GM23338 (cell line): ENCODE data around the gene DMBT1. TPM values are rescaled to one million over a fixed set of nuclear protein-coding genes. Genes with fewer than 3 reads are reported as not detected.

ENCODE experiments used
- ATAC-seq: fragments of 200-7000 bp; cut with Tn5 transposase; 3 replicates; pipeline ENCODE4 v1.9.1; 2020
- DNase-seq: peaks from one replicate; pipeline ENCODE4 v3.0.0-alpha.2; 2015; ENCODE audit warnings: low spot score
- H2AFZ ChIP-seq: fragments of 200-600 bp; sonication (generic); 2 replicates; pipeline ENCODE4 v1.8.0; 2016; ENCODE audit warnings: antibody characterized with exemption, mild to moderate bottlenecking, moderate library complexity
- H3F3A ChIP-seq: fragments of 200-600 bp; sonication (generic); replicated peaks from 2 replicates; pipeline ENCODE4 v1.8.0; 2017; ENCODE audit warnings: antibody characterized with exemption, mixed run types, low read depth
- H3K27ac ChIP-seq: fragments of 200-600 bp; sonication (generic); 2 replicates; pipeline ENCODE4 v1.6.1; 2016; ENCODE audit warnings: low read depth
- H3K27me3 ChIP-seq: fragments of 200-600 bp; sonication (generic); 2 replicates; pipeline ENCODE4 v1.8.0; 2016; ENCODE audit warnings: mild to moderate bottlenecking, mixed run types, moderate library complexity; ENCODE audit not compliant: insufficient read depth
- H3K36me3 ChIP-seq: fragments of 200-600 bp; sonication (generic); 2 replicates; pipeline ENCODE4 v1.8.0; 2016; ENCODE audit warnings: mild to moderate bottlenecking; ENCODE audit not compliant: insufficient read depth
- H3K4me1 ChIP-seq: fragments of 200-600 bp; sonication (generic); 2 replicates; pipeline ENCODE4 v1.8.0; 2016; ENCODE audit warnings: mild to moderate bottlenecking, moderate library complexity; ENCODE audit not compliant: insufficient read depth
- H3K4me2 ChIP-seq: fragments of 200-600 bp; sonication (generic); 2 replicates; pipeline ENCODE4 v1.7.1; 2017; ENCODE audit warnings: mixed run types
- H3K4me3 ChIP-seq: fragments of 200-600 bp; sonication (generic); 2 replicates; pipeline ENCODE4 v1.6.1; 2016; ENCODE audit warnings: mixed run types
- H3K79me2 ChIP-seq: fragments of 200-600 bp; sonication (generic); replicated peaks from 2 replicates; pipeline ENCODE4 v1.8.0; 2017; ENCODE audit warnings: mild to moderate bottlenecking; ENCODE audit not compliant: insufficient read depth
- H3K9me2 ChIP-seq: fragments of 200-600 bp; sonication (generic); 2 replicates; pipeline ENCODE4 v1.8.0; 2017; ENCODE audit not compliant: insufficient read depth
- H4K20me1 ChIP-seq: fragments of 200-600 bp; sonication (generic); replicated peaks from 2 replicates; pipeline ENCODE4 v1.8.0; 2017; ENCODE audit warnings: mild to moderate bottlenecking; ENCODE audit not compliant: insufficient read depth
- H3K27ac Mint-ChIP-seq: 2 replicates; pipeline ENCODE4 v1.8.0; 2020; ENCODE audit warnings: inconsistent platforms, mild to moderate bottlenecking, moderate library complexity, mixed read lengths
- H3K27me3 Mint-ChIP-seq: 3 replicates; pipeline ENCODE4 v1.8.0; 2022; ENCODE audit warnings: low read depth, mild to moderate bottlenecking, moderate library complexity, mixed read lengths, inconsistent platforms; ENCODE audit not compliant: insufficient read depth, poor library complexity
- H3K36me3 Mint-ChIP-seq: 3 replicates; pipeline ENCODE4 v1.8.0; 2021; ENCODE audit warnings: low read depth, mild to moderate bottlenecking, inconsistent platforms, moderate library complexity, mixed read lengths
- H3K4me1 Mint-ChIP-seq: 3 replicates; pipeline ENCODE4 v1.8.0; 2020; ENCODE audit warnings: mild to moderate bottlenecking, inconsistent platforms, mixed read lengths
- H3K4me3 Mint-ChIP-seq: 3 replicates; pipeline ENCODE4 v1.8.0; 2021; ENCODE audit warnings: moderate library complexity, mild to moderate bottlenecking, inconsistent platforms, mixed read lengths
- H3K9me3 Mint-ChIP-seq: 3 replicates; pipeline ENCODE4 v1.8.0; 2020; ENCODE audit warnings: moderate library complexity, mild to moderate bottlenecking, inconsistent platforms, mixed read lengths
- CREB1 ChIP-seq: fragments of 250-450 bp; sonication (Bioruptor Pico); IDR thresholded peaks from 2 replicates; pipeline ENCODE4 v1.5.0; 2020; ENCODE audit warnings: low read depth, mild to moderate bottlenecking, moderate library complexity
- ETS1 ChIP-seq: IDR thresholded peaks from 2 replicates; pipeline ENCODE4 v1.6.1; 2016; ENCODE audit warnings: antibody characterized with exemption
- EZH2 ChIP-seq: fragments of 200-600 bp; sonication (generic); IDR thresholded peaks from one replicate; pipeline ENCODE4 v1.8.0; 2017; ENCODE audit warnings: antibody characterized with exemption, mild to moderate bottlenecking, low read depth; ENCODE audit not compliant: unreplicated experiment
- EZH2phosphoT487 ChIP-seq: fragments of 200-600 bp; sonication (generic); IDR thresholded peaks from one replicate; pipeline ENCODE4 v1.8.1; 2018; ENCODE audit warnings: antibody characterized with exemption; ENCODE audit not compliant: unreplicated experiment
- JUNB ChIP-seq: IDR thresholded peaks from one replicate; pipeline ENCODE4 v1.6.1; 2016; ENCODE audit warnings: antibody characterized with exemption; ENCODE audit not compliant: unreplicated experiment
- NANOG ChIP-seq: IDR thresholded peaks from 2 replicates; pipeline ENCODE4 v1.6.1; 2016; ENCODE audit warnings: antibody characterized with exemption, borderline replicate concordance
- POLR2AphosphoS5 ChIP-seq: IDR thresholded peaks from 2 replicates; pipeline ENCODE4 v1.6.1; 2016; ENCODE audit warnings: antibody characterized with exemption, low read depth
- REST ChIP-seq: IDR thresholded peaks from one replicate; pipeline ENCODE4 v1.6.1; 2018; ENCODE audit warnings: antibody characterized with exemption; ENCODE audit not compliant: unreplicated experiment
- STAT1 ChIP-seq: IDR thresholded peaks from one replicate; pipeline ENCODE4 v1.6.1; 2016; ENCODE audit warnings: antibody characterized with exemption; ENCODE audit not compliant: unreplicated experiment
- ZNF114 ChIP-seq: fragments of 250-450 bp; sonication (Bioruptor Pico); IDR thresholded peaks from 2 replicates; pipeline ENCODE4 v1.5.0; 2020; ENCODE audit warnings: mild to moderate bottlenecking, moderate library complexity
- ZNF331 ChIP-seq: fragments of 250-450 bp; sonication (Bioruptor Pico); IDR thresholded peaks from 2 replicates; pipeline ENCODE4 v1.5.0; 2020; ENCODE audit warnings: low read depth, mild to moderate bottlenecking, moderate library complexity
- ZNF462 ChIP-seq: fragments of 250-450 bp; sonication (Bioruptor Pico); IDR thresholded peaks from 2 replicates; pipeline ENCODE4 v1.5.0; 2020; ENCODE audit warnings: mild to moderate bottlenecking, moderate library complexity
- polyA plus RNA-seq: library from polyadenylated mRNA; unstranded; fragments of >200 nt; fragmentation: Nextera tagmentation; extraction: Ambion mirVana; gene quantifications from 2 replicates; pipeline ENCODE4 v1.2.1, GENCODE V29; 2016
- total RNA-seq: library from RNA; depleted of rRNA; stranded (reverse); fragments of >200 nt; shearing (Covaris generic); gene quantifications from 2 replicates; pipeline ENCODE4 v1.2.3, GENCODE V29; 2014
- TF ChIP-seq, protein P1 (sequence below), 2 experiments: fragments of 200-600 bp in 1 of 2; sonication (generic) in 1 of 2; conservative IDR thresholded peaks; 2 replicates each; pipeline versions ENCODE4 v1.5.1 to v1.6.1; 2016 to 2017; ENCODE audit warnings: antibody characterized with exemption in 2 of 2, low read depth in 2 of 2, mild to moderate bottlenecking in 2 of 2, moderate library complexity in 1 of 2

DMBT1 gene
- total and polyA plus RNA-seq, 2 experiments from 2014 or later, result 0.03 to 0.05 TPM

- Histone ChIP-seq H3K27ac (no peak overlapping the region), H3K4me2 (no peak overlapping the region), H2AFZ (no peak overlapping the region), H3K4me3 (no peak overlapping the region), H3K79me2 (no peaks in the 10 kb centered on the region), H3K27me3 (no peaks in the 10 kb centered on the region), H3F3A (no peaks in the 10 kb centered on the region), H3K4me1 (no peaks in the 10 kb centered on the region), H4K20me1 (no peaks in the 10 kb centered on the region), H3K9me2 (no peaks in the 10 kb centered on the region), H3K36me3 (no peaks in the 10 kb centered on the region)
- Mint-ChIP-seq H3K4me1 (no peaks in the 10 kb centered on the region), H3K27me3 (peaks cover 2% of the 10 kb centered on the region), H3K4me3 (no peak overlapping the region), H3K9me3 (no peaks in the 10 kb centered on the region), H3K36me3 (no peaks in the 10 kb centered on the region), H3K27ac (no peak overlapping the region)
- TF ChIP-seq ETS1, result no peak
- TF ChIP-seq REST, result no peak
- TF ChIP-seq POLR2AphosphoS5, result no peak
- no peak for TF ChIP-seq ZNF114 (CRISPR knock-in tag)
- no peak for TF ChIP-seq ZNF462 (CRISPR knock-in tag)
- TF ChIP-seq JUNB, result no peak
- TF ChIP-seq EZH2, result no peak
- TF ChIP-seq, protein P1, sequence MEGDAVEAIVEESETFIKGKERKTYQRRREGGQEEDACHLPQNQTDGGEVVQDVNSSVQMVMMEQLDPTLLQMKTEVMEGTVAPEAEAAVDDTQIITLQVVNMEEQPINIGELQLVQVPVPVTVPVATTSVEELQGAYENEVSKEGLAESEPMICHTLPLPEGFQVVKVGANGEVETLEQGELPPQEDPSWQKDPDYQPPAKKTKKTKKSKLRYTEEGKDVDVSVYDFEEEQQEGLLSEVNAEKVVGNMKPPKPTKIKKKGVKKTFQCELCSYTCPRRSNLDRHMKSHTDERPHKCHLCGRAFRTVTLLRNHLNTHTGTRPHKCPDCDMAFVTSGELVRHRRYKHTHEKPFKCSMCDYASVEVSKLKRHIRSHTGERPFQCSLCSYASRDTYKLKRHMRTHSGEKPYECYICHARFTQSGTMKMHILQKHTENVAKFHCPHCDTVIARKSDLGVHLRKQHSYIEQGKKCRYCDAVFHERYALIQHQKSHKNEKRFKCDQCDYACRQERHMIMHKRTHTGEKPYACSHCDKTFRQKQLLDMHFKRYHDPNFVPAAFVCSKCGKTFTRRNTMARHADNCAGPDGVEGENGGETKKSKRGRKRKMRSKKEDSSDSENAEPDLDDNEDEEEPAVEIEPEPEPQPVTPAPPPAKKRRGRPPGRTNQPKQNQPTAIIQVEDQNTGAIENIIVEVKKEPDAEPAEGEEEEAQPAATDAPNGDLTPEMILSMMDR (conservative IDR thresholded peaks at IDR 0.05; ENCODE audit: low read depth in 2 of 2), result no peak
- TF ChIP-seq EZH2phosphoT487, result no peak
- TF ChIP-seq CREB1 (CRISPR knock-in tag), result no peak
- no peak for TF ChIP-seq ZNF331
- TF ChIP-seq STAT1, result no peak
- TF ChIP-seq NANOG, result no peak
- ATAC-seq, result no peak
- no peak for DNase-seq
Measured at GRCh38 chr10:122649903-122650302, 89.3 kb downstream of the DMBT1 start.
